HCT116 (cell line): ENCODE data around the gene SPOCD1. TPM values are rescaled to one million over a fixed set of nuclear protein-coding genes. Genes with fewer than 3 reads are reported as not detected.

Source experiments
- ATAC-seq: fragments of 200-7000 bp; cut with Tn5 transposase; 2 replicates; pipeline ENCODE4 v1.9.1; 2020; ENCODE audit warnings: mild to moderate bottlenecking, moderate library complexity
- BruUV-seq: library from RNA; stranded (reverse); fragments of 400-500 nt; replicated peaks from 2 replicates; lab custom pipeline; 2021; lab: Mats Ljungman, UMichigan
- CTCF ChIA-PET: fragments of 300-600 bp; sonication (Branson Sonifier 250); formaldehyde crosslinking; loops from one replicate; lab custom pipeline; 2021; ENCODE audit warnings: antibody characterized with exemption; lab: Charles Lee
- POLR2A ChIA-PET: fragments of 300-600, 350-600 bp; sonication (Branson Sonifier 250); formaldehyde crosslinking; loops from one replicate; lab custom pipeline; 2021; ENCODE audit warnings: antibody characterized with exemption; lab: Charles Lee
- RAD21 ChIA-PET, 2 experiments: fragments of 300-600 bp; sonication (Branson Sonifier 250); formaldehyde crosslinking; loops; one replicate each; lab custom pipeline; 2023; ENCODE audit warnings: low total read pairs in 2 of 2; ENCODE audit not compliant: uncharacterized antibody in 2 of 2, unreplicated experiment in 2 of 2, low non-redundant PET in 1 of 2; lab: Charles Lee
- DNase-seq: peaks from one replicate; pipeline ENCODE4 v3.0.0-alpha.2; 2010; ENCODE audit warnings: low read depth, low spot score
- H2AFZ ChIP-seq: fragments of 200-600 bp; shearing (Covaris generic), sonication (generic); 2 replicates; pipeline ENCODE4 v1.6.1; 2017; ENCODE audit warnings: low read depth, mixed run types, mixed read lengths, antibody characterized with exemption, low read length; ENCODE audit not compliant: poor library complexity, severe bottlenecking
- H3K27ac ChIP-seq: 2 replicates; pipeline ENCODE4 v1.5.1; 2012; ENCODE audit warnings: low read depth, low read length
- H3K27me3 ChIP-seq: fragments of 200-600 bp; sonication (generic); 2 replicates; pipeline ENCODE4 v1.6.1; 2016; ENCODE audit warnings: mixed run types, low read length, mixed read lengths; ENCODE audit not compliant: insufficient read depth
- H3K36me3 ChIP-seq, 2 experiments: fragments of 200-500 bp in 1 of 2; fragments of 200-600 bp in 1 of 2; sonication (Bioruptor generic) in 1 of 2; sonication (generic) in 1 of 2; 2 replicates each; pipeline versions ENCODE4 v1.5.1 to v1.6.1; 2014 to 2016; ENCODE audit warnings: low read length in 2 of 2, inconsistent platforms in 1 of 2, mixed read lengths in 1 of 2, mixed run types in 1 of 2; ENCODE audit not compliant: insufficient read depth in 2 of 2, control insufficient read depth in 1 of 2
- H3K4me1 ChIP-seq, 2 experiments: fragments of 200-600 bp in 1 of 2; sonication (generic) in 1 of 2; 2 replicates each; pipeline versions ENCODE4 v1.5.1 to v1.6.1; 2012 to 2017; ENCODE audit warnings: low read length in 2 of 2, inconsistent platforms in 1 of 2, mild to moderate bottlenecking in 1 of 2, mixed read lengths in 1 of 2, mixed run types in 1 of 2, moderate library complexity in 1 of 2; ENCODE audit not compliant: insufficient read depth in 2 of 2, control insufficient read depth in 1 of 2
- H3K4me2 ChIP-seq: fragments of 200-600 bp; sonication (generic); 2 replicates; pipeline ENCODE4 v1.6.1; 2017; ENCODE audit warnings: mixed run types, low read length, mixed read lengths
- H3K4me3 ChIP-seq, 2 experiments: fragments of 200-600 bp in 1 of 2; sonication (generic) in 1 of 2; replicated peaks in 1 of 2; 2 replicates each; pipeline ENCODE4 v1.5.1; 2011 to 2016; ENCODE audit warnings: low read length in 2 of 2, control low read depth in 1 of 2, low read depth in 1 of 2, mild to moderate bottlenecking in 1 of 2, mixed read lengths in 1 of 2, mixed run types in 1 of 2
- H3K79me2 ChIP-seq: fragments of 200-600 bp; sonication (generic); 2 replicates; pipeline ENCODE4 v1.6.1; 2017; ENCODE audit warnings: mild to moderate bottlenecking, mixed run types, low read length, moderate library complexity, mixed read lengths; ENCODE audit not compliant: insufficient read depth
- H3K9ac ChIP-seq: fragments of 200-600 bp; sonication (generic); 2 replicates; pipeline ENCODE4 v1.6.1; 2016; ENCODE audit warnings: low read length, mixed read lengths
- H3K9me2 ChIP-seq: fragments of 200-600 bp; sonication (generic), shearing (Covaris generic); 2 replicates; pipeline ENCODE4 v1.6.1; 2017; ENCODE audit warnings: mixed run types, mild to moderate bottlenecking, moderate library complexity; ENCODE audit not compliant: insufficient read depth
- H3K9me3 ChIP-seq, 2 experiments: fragments of 200-500 bp in 1 of 2; fragments of 200-600 bp in 1 of 2; sonication (Bioruptor generic) in 1 of 2; sonication (generic) in 1 of 2; 2 replicates each; pipeline ENCODE4 v1.6.1; 2014 to 2017; ENCODE audit warnings: low read length in 2 of 2, mixed read lengths in 2 of 2, inconsistent platforms in 1 of 2, low read depth in 1 of 2, mild to moderate bottlenecking in 1 of 2, mixed run types in 1 of 2, moderate library complexity in 1 of 2; ENCODE audit not compliant: control insufficient read depth in 1 of 2, insufficient read depth in 1 of 2
- H4K20me1 ChIP-seq: fragments of 200-600 bp; sonication (generic), shearing (Covaris generic); 2 replicates; pipeline ENCODE4 v1.6.1; 2017; ENCODE audit warnings: mixed run types, mild to moderate bottlenecking, moderate library complexity; ENCODE audit not compliant: insufficient read depth
- CEBPB ChIP-seq: IDR thresholded peaks from 2 replicates; pipeline ENCODE4 v1.6.1; 2012; ENCODE audit warnings: low read depth
- EGR1 ChIP-seq: IDR thresholded peaks from 2 replicates; pipeline ENCODE4 v1.6.1; 2012; ENCODE audit warnings: low read depth
- ELF1 ChIP-seq: IDR thresholded peaks from 2 replicates; pipeline ENCODE4 v1.6.1; 2012; ENCODE audit warnings: low read depth, borderline replicate concordance
- EZH2phosphoT487 ChIP-seq: fragments of 200-600 bp; IDR thresholded peaks from 2 replicates; pipeline ENCODE4 v1.6.1; 2018; ENCODE audit warnings: antibody characterized with exemption, borderline replicate concordance
- FOSL1 ChIP-seq: IDR thresholded peaks from 2 replicates; pipeline ENCODE4 v1.6.1; 2012; ENCODE audit warnings: low read depth
- POLR2A ChIP-seq: IDR thresholded peaks from 2 replicates; pipeline ENCODE4 v1.7.0; 2011; ENCODE audit warnings: borderline replicate concordance; ENCODE audit not compliant: insufficient read depth, insufficient read length; ENCODE audit errors: extremely low read depth
- RAD21 ChIP-seq: IDR thresholded peaks from 2 replicates; pipeline ENCODE4 v1.6.1; 2012; ENCODE audit warnings: low read depth, mild to moderate bottlenecking
- SRF ChIP-seq: IDR thresholded peaks from 2 replicates; pipeline ENCODE4 v1.6.1; 2012; ENCODE audit warnings: low read depth
- TCF7L2 ChIP-seq: IDR thresholded peaks from 2 replicates; pipeline ENCODE4 v1.7.0; 2011; ENCODE audit warnings: borderline replicate concordance, inconsistent platforms; ENCODE audit not compliant: insufficient read depth, insufficient read length; ENCODE audit errors: extremely low read depth
- YY1 ChIP-seq: IDR thresholded peaks from 2 replicates; pipeline ENCODE4 v1.6.1; 2011; ENCODE audit warnings: low read length, low read depth, moderate library complexity, mild to moderate bottlenecking; ENCODE audit not compliant: insufficient replicate concordance; ENCODE audit errors: extremely low read depth
- intact Hi-C: fragments of 100-400 bp; cut with micrococcal nuclease; formaldehyde crosslinking; loops from 2 replicates; pipeline ENCODE4 v1.10.0; 2022
- total RNA-seq: library from RNA; stranded (reverse); gene quantifications from one replicate; pipeline ENCODE4 v1.2.1, GENCODE V29; 2021; ENCODE audit not compliant: unreplicated experiment

The SPOCD1 gene
- total RNA-seq, 1 experiment from 2014 or later: 5.0 TPM

DNA sequence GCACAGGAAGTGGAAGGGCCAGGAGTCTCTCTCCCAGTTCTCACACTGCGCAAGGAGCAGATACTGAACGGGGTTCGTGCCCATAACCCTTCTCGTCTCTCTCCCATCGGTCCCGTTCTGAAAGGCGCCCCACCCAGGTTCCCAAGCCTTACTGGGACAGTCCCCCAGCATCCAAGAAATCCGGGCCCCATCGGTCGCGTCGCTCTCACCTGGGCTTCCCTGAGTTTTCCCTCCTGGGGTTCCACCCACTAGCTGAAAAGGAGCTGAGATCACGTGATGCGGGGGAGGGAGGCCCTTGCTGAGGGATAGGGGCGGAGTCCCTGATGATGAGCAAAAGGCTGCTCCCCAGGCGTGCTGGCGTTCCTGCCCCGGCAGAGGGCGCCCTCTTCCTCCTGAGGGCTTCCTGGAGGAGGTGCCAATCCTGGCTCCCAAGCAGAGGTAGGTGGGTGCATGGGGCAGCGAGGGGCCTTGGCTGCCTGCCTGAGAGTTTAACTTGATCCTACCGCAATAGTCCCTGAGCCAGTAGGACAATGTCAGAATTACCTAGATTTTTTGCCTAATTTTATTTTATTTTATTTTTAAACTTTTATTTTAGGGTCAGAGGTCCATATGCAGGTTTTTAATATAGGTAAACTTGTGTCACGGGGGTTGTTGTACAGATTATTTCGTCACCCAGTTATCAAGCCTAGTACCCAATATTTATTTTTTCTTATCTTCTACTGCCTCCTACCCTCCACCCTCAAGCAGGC lies at the start of gene SPOCD1 (continued):
- TF ChIP-seq RAD21 (peak; percentile 96), ELF1 (no peak), TCF7L2 (no peak), EZH2phosphoT487 (no peak), YY1 (peak; percentile 50)

DNA sequence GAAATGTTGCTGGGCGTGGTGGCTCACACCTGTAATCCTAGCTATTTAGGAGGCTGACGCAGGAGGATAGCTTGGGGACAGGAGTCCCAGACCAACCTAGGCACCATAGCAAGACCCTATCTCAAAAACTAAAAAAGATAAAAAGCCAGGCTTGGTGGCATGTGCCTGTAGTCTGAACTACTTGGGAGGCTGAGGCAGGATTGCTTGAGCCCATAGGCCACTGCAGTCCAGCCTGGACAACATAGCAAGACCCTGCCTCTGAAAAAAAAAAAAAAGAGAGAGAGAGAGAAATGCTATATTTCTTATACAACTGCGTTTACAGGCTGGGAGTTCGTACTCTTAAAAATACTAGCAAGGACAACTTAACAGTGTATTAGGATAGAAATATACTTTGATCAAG lies 46.2 kb upstream of the SPOCD1 start:
- BruUV-seq: no TSS peak
- no peak overlapping the region for H3K27ac ChIP-seq
- no peaks in the 10 kb centered on the region for H3K27me3 ChIP-seq
- H3K9me2 ChIP-seq: no peaks in the 10 kb centered on the region
- no peak overlapping the region for H3K9ac ChIP-seq
- H4K20me1 ChIP-seq: no peaks in the 10 kb centered on the region
- H3K36me3 ChIP-seq: no peaks in the 10 kb centered on the region
- H3K4me1 ChIP-seq: no peaks in the 10 kb centered on the region
- no peak overlapping the region for H3K4me2 ChIP-seq
- intact Hi-C loops: no loop called here
- DNase-seq: no peak
- POLR2A ChIA-PET: no interaction called here
- H3K9me3 ChIP-seq: no peaks in the 10 kb centered on the region
- no peak overlapping the region for H2AFZ ChIP-seq
- H3K4me3 ChIP-seq: no peak overlapping the region
- no peak for TF ChIP-seq FOSL1
- TF ChIP-seq CEBPB: no peak
- no peak for TF ChIP-seq SRF
- TF ChIP-seq EGR1: no peak
- TF ChIP-seq POLR2A: no peak
- CTCF ChIA-PET: no interaction called here
- no peaks in the 10 kb centered on the region for H3K79me2 ChIP-seq
- ATAC-seq: no peak
- RAD21 ChIA-PET: no interaction called here
